Endothelial cell (in vitro differentiated cells): ENCODE measurements around the gene CRISPLD2. TPM values are rescaled to one million over a fixed set of nuclear protein-coding genes. Genes with fewer than 3 reads are reported as not detected.

Experiments used
- DNase-seq: peaks from one replicate; pipeline ENCODE4 v3.0.0; 2021; ENCODE audit warnings: low spot score
- H3K27ac Mint-ChIP-seq: one replicate; pipeline ENCODE4 v1.8.0; 2021; ENCODE audit warnings: mixed read lengths, inconsistent platforms; ENCODE audit not compliant: unreplicated experiment
- H3K27me3 Mint-ChIP-seq: one replicate; pipeline ENCODE4 v1.8.0; 2021; ENCODE audit warnings: mild to moderate bottlenecking, moderate library complexity, mixed read lengths, inconsistent platforms; ENCODE audit not compliant: unreplicated experiment
- H3K36me3 Mint-ChIP-seq: one replicate; pipeline ENCODE4 v1.8.0; 2021; ENCODE audit warnings: mild to moderate bottlenecking, low read depth, mixed read lengths, inconsistent platforms; ENCODE audit not compliant: unreplicated experiment
- H3K4me1 Mint-ChIP-seq: one replicate; pipeline ENCODE4 v1.8.0; 2021; ENCODE audit warnings: mild to moderate bottlenecking, mixed read lengths, inconsistent platforms; ENCODE audit not compliant: unreplicated experiment
- H3K4me3 Mint-ChIP-seq: one replicate; pipeline ENCODE4 v1.8.0; 2021; ENCODE audit warnings: mild to moderate bottlenecking, mixed read lengths, inconsistent platforms; ENCODE audit not compliant: unreplicated experiment
- H3K9me3 Mint-ChIP-seq: one replicate; pipeline ENCODE4 v1.8.0; 2021; ENCODE audit warnings: mixed read lengths, inconsistent platforms; ENCODE audit not compliant: unreplicated experiment
- CTCF ChIP-seq: fragments of 200-600 bp; sonication (generic); IDR thresholded peaks from one replicate; pipeline ENCODE4 v1.5.0; 2021; ENCODE audit warnings: antibody characterized with exemption; ENCODE audit not compliant: unreplicated experiment
- total RNA-seq: library from RNA; stranded (reverse); fragmentation: NEBNext Ultra II Directional; extraction: Animal tissue kit (Norgen Biotek cat#: 25700); gene quantifications from one replicate; pipeline ENCODE4 v1.2.1, GENCODE V29; 2021; ENCODE audit not compliant: unreplicated experiment

CRISPLD2 gene
- total RNA-seq, 1 donor from 2014 or later = 0.54 TPM

GRCh38 chr16:84791088-84791487, 28.7 kb upstream of the CRISPLD2 start:
- Mint-ChIP-seq H3K27me3 (no peaks in the 10 kb centered on the region), H3K4me3 (no peak overlapping the region), H3K9me3 (no peaks in the 10 kb centered on the region), H3K4me1 (peaks cover 4% of the 10 kb centered on the region), H3K36me3 (no peaks in the 10 kb centered on the region), H3K27ac (no peak overlapping the region)
- no peak for TF ChIP-seq CTCF
- no peak for DNase-seq

GRCh38 chr16:84791501-84791900, 28.3 kb upstream of the CRISPLD2 start:
- DNase-seq = no peak
- no peaks in the 10 kb centered on the region for H3K27me3 Mint-ChIP-seq
- H3K4me1 Mint-ChIP-seq = peaks cover 4% of the 10 kb centered on the region
- TF ChIP-seq CTCF = no peak
- H3K9me3 Mint-ChIP-seq = no peaks in the 10 kb centered on the region
- no peak overlapping the region for H3K4me3 Mint-ChIP-seq
- no peaks in the 10 kb centered on the region for H3K36me3 Mint-ChIP-seq
- H3K27ac Mint-ChIP-seq = no peak overlapping the region

GRCh38 chr16:84794186-84794585, 25.6 kb upstream of the CRISPLD2 start:
- no peak for DNase-seq
- Mint-ChIP-seq H3K9me3 (no peaks in the 10 kb centered on the region), H3K36me3 (no peaks in the 10 kb centered on the region), H3K4me1 (peaks cover 4% of the 10 kb centered on the region), H3K27ac (no peak overlapping the region), H3K4me3 (no peak overlapping the region), H3K27me3 (no peaks in the 10 kb centered on the region)
- no peak for TF ChIP-seq CTCF

- Mint-ChIP-seq H3K27ac (no peak overlapping the region), H3K4me3 (no peak overlapping the region), H3K9me3 (no peaks in the 10 kb centered on the region), H3K4me1 (peaks cover 4% of the 10 kb centered on the region), H3K36me3 (no peaks in the 10 kb centered on the region), H3K27me3 (no peaks in the 10 kb centered on the region)
- no peak for DNase-seq
- TF ChIP-seq CTCF = no peak
Observed at GRCh38 chr16:84794626-84795025, 25.2 kb upstream of the CRISPLD2 start.

DNA sequence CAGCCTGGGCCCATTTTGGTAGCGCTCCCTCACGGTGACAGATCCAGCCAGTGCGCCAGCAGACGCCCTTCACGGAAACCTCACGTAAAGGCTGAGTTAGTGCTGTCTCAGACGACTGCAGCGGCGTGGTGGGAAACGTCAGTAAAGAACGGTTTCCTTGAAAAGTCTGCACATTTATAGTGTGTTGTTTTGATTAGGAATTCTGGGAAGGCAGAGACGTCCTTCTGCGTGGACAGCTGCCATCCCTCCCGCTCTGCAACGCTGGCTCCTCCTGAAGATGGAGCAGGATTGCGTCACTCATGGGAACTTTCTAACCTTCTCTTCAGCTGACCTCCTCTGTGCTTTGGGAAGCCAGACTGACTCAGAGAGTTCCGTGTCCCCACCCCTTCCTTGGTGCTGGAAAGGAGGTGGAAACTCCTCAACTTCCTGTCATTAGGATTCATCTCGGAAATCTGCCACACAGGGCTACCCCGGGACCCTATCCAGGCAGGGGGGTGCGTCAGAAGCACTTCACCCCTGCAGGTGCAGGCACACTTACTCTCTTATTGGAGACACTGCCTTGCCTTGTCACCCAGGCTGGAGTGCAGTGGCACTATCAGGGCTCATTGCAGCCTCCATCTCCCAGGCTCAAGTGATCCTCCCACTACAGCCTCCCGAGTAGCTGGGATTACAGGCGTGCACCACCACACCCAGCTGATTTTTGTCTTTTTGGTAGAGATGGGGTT, 24.3 kb upstream of the CRISPLD2 start:
- DNase-seq = no peak
- Mint-ChIP-seq H3K36me3 (no peaks in the 10 kb centered on the region), H3K27ac (no peak overlapping the region)

More for the DNA sequence above, 24.3 kb upstream of the CRISPLD2 start:
- H3K4me3 Mint-ChIP-seq = no peak overlapping the region
- H3K4me1 Mint-ChIP-seq = peaks cover 4% of the 10 kb centered on the region
- no peaks in the 10 kb centered on the region for H3K9me3 Mint-ChIP-seq
- TF ChIP-seq CTCF = no peak
- H3K27me3 Mint-ChIP-seq = no peaks in the 10 kb centered on the region
